AG04450 (cell line): ENCODE measurements around the gene TSC22D3. TPM values are rescaled to one million over a fixed set of nuclear protein-coding genes. Genes with fewer than 3 reads are reported as not detected.
A peak's percentile ranks its signal among the peaks of the same experiment; 100 is the strongest.

Source experiments
- CTCF ChIA-PET: fragments of 300-600, 350-600 bp; formaldehyde crosslinking; extraction: SDS; loops from one replicate; lab custom pipeline; 2022; ENCODE audit warnings: antibody characterized with exemption, inconsistent platforms; lab: Charles Lee
- POLR2A ChIA-PET: fragments of 350-600 bp; formaldehyde crosslinking; extraction: SDS; loops from one replicate; lab custom pipeline; 2021; ENCODE audit warnings: antibody characterized with exemption, inconsistent platforms; lab: Yijun Ruan, JAX
- DNase-seq: peaks from one replicate; pipeline ENCODE4 v3.0.0-alpha.2; 2011; ENCODE audit warnings: low read depth, low spot score
- H3K27ac ChIP-seq: one replicate; pipeline ENCODE4 v1.5.1; 2012; ENCODE audit warnings: low read depth, low read length, control low read depth
- H3K27me3 ChIP-seq: one replicate; pipeline ENCODE4 v1.6.0; 2012; ENCODE audit warnings: low read length; ENCODE audit not compliant: control insufficient read depth, insufficient read depth
- H3K4me3 ChIP-seq: 2 replicates; pipeline ENCODE4 v1.5.1; 2011; ENCODE audit warnings: mild to moderate bottlenecking, low read depth, low read length, control low read depth
- H3K9me3 ChIP-seq: 2 replicates; pipeline ENCODE4 v1.5.1; 2012; ENCODE audit warnings: low read length; ENCODE audit not compliant: control insufficient read depth, insufficient read depth
- polyA plus RNA-seq: library from polyadenylated mRNA; depleted of rRNA; stranded (reverse); fragments of >200 nt; gene quantifications from 2 replicates; pipeline ENCODE4 v1.2.3, GENCODE V29; 2011
- TF ChIP-seq, protein P1 (sequence below): IDR thresholded peaks from 2 replicates; pipeline ENCODE4 v1.5.1; 2011; ENCODE audit warnings: low read depth, low read length, control low read depth, inconsistent platforms

The TSC22D3 gene
- polyA plus RNA-seq, 1 experiment: 25.3 TPM

DNA sequence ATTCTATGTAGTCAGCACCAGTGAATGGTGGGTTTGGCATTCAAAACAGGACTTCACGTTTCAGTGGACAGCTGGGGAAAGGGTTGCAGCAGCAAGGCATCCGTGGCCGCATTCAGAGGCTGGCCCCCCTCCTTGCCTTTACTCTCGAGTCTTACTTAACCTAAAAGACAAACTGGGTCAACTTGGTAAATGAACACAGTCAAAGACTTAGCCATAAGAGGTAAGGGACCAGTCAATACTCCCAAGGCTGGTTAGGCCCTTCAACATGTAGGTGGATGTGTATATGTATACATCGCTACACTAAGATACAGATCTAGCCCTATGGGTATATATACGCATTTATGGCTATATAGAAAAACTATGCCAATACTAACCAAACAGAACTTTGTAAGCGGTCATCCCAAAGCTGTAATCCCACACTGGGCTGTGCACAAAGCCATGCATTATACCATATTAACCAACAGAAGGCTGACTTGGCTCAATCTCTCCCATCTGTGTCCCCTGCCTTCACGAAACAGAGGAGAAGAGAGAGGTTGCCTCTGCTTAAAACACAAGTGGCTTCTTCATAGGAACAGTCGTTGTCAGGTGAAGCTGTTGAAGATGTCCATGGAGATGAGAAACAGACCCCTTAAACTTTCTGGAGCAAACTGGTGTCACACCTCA lies 61.9 kb downstream of the TSC22D3 start:
- no peaks in the 10 kb centered on the region for H3K27me3 ChIP-seq
- H3K9me3 ChIP-seq: no peaks in the 10 kb centered on the region; the same call in 1 of the 2 replicates
- CTCF ChIA-PET: interaction anchor here (2.0 to 6.6 kb wide), 3 partner anchors 41 to 55 kb away, joined by 7 to 114 read pairs (median 45); no protein-coding TSS in a partner anchor
- no peak overlapping the region for H3K4me3 ChIP-seq
- H3K27ac ChIP-seq: no peak overlapping the region
- TF ChIP-seq, protein P1, sequence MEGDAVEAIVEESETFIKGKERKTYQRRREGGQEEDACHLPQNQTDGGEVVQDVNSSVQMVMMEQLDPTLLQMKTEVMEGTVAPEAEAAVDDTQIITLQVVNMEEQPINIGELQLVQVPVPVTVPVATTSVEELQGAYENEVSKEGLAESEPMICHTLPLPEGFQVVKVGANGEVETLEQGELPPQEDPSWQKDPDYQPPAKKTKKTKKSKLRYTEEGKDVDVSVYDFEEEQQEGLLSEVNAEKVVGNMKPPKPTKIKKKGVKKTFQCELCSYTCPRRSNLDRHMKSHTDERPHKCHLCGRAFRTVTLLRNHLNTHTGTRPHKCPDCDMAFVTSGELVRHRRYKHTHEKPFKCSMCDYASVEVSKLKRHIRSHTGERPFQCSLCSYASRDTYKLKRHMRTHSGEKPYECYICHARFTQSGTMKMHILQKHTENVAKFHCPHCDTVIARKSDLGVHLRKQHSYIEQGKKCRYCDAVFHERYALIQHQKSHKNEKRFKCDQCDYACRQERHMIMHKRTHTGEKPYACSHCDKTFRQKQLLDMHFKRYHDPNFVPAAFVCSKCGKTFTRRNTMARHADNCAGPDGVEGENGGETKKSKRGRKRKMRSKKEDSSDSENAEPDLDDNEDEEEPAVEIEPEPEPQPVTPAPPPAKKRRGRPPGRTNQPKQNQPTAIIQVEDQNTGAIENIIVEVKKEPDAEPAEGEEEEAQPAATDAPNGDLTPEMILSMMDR: no peak
- no peak for DNase-seq
- POLR2A ChIA-PET: no interaction called here

DNA sequence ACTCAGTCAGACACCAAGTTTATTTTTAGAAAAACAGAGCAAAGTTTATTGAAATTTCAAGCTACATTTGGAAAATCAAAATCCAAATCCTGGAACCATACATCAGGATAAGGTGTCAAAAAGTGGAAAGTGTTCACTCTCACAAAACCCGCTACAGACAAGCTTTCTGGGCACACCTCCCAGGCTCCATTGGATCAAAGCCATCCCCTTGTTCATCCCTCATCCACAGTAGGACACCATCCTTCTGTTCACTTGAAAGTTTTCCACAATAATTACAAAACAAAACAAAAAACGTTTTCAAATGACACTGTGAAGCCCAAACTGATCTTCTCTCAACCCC lies 62.4 kb downstream of the TSC22D3 start:
- ChIA-PET POLR2A (interaction anchor here (1.2 kb wide), 1 partner anchor 58 kb away, joined by 3 read pairs; no protein-coding TSS in a partner anchor), CTCF (interaction anchor here (2.0 kb wide), 1 partner anchor 53 kb away, joined by 7 read pairs; no protein-coding TSS in a partner anchor)
- DNase-seq: no peak
- no peak overlapping the region for H3K27ac ChIP-seq
- no peaks in the 10 kb centered on the region; the same call in 1 of the 2 replicates for H3K9me3 ChIP-seq
- H3K27me3 ChIP-seq: no peaks in the 10 kb centered on the region
- TF ChIP-seq, protein P1: no peak
- no peak overlapping the region for H3K4me3 ChIP-seq

DNA sequence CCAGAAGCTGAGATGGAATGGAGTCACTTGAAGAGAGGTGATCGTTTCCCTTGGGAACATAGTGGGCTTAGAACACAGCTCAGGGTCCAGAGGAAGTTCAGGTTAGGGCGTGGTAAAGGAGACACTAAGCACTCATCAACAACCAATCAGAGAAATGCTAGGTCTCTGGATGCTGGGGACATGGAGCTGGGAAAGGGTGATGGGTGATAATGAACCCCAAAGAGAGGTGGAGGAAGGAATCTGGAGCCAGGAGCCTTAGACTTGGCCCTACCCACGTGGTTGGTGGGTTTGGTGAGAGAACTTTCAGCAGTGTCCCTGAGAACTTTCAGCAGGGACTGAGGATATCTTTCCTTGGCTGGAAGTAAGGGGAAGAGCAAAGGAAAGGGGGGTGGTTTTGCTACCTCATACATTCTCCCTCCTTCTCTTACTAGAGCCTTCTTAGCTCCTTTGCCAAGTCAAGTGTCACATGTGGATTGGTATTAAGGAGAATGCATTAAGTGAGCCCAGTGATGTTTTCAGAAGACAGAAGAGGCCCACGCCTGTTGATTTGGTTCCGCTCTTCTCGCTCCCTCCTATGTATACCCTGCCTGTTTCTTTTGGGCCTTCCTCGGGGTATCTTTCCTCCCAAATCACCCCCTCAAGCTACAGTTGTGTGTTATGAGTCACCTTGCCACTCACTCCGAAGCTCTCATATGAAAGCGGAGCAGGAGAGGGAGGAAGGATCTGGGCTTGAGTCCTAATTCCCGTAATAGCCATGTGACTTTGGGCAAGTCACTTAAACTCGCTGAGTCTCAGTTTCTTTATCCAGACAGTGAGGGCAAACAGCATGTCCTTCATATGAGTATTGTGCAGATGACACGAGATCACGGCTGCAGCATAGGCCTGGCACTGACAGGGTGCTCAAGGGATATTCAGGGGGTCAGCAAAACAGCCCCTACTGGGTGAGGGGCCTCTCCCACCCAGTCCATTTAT lies 63.1 kb downstream of the TSC22D3 start:
- POLR2A ChIA-PET: interaction anchor here (1.2 kb wide), 1 partner anchor 57 kb away, joined by 3 read pairs; no protein-coding TSS in a partner anchor
- Histone ChIP-seq H3K27me3 (no peaks in the 10 kb centered on the region), H3K9me3 (no peaks in the 10 kb centered on the region; the same call in 1 of the 2 replicates), H3K27ac (no peak overlapping the region), H3K4me3 (no peak overlapping the region)
- TF ChIP-seq, protein P1: no peak
- CTCF ChIA-PET: interaction anchor here (2.0 to 2.5 kb wide), 2 partner anchors 39 to 53 kb away, joined by 7 to 12 read pairs; no protein-coding TSS in a partner anchor
- DNase-seq: no peak

DNA sequence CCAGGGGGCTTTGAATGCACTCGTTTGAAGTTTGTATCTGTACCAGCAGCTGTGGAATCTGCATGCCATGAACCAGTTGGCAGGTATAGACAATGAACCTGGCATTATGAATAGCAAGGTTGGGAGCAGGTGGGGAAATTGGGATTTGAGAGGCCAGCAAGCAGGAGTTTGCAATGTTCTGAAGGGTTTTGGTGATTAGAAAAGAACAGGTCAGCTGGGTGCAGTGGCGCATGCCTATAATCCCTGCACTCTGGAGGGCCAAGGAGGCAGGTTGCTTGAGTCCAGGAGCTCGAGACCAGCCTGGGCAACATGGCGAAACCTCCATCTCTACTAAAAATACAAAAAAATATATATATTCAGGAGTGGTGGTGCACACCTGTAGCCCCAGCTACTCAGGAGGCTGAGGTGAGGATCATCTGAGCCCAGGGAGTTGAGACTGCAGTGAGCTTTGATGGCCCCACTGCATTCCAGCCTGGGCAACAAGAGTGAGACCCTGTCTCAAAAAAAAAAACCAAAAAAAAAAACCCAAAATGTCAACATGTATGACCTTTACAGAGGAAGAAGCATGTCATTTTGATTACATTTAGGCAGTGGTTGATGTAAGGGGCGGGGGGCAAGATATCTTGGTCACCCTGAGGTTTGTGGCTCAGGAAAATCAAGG lies 63.9 kb downstream of the TSC22D3 start:
- CTCF ChIA-PET: interaction anchor here (2.0 to 2.5 kb wide), 2 partner anchors 39 to 52 kb away, joined by 7 to 12 read pairs; no protein-coding TSS in a partner anchor
- Histone ChIP-seq H3K27me3 (no peaks in the 10 kb centered on the region), H3K27ac (peak overlapping the region; percentile 70), H3K4me3 (no peak overlapping the region), H3K9me3 (no peaks in the 10 kb centered on the region; the same call in 1 of the 2 replicates)
- TF ChIP-seq, protein P1: no peak
- POLR2A ChIA-PET: interaction anchor here (1.2 kb wide), 1 partner anchor 57 kb away, joined by 3 read pairs; no protein-coding TSS in a partner anchor
- DNase-seq: no peak
